ENCODE data around the gene TTC23L.

GRCh38 chr5:34927785-34928184, 88.8 kb downstream of the TTC23L start:
- no peak for TF ChIP-seq POLR2A (IDR thresholded peaks at IDR 0.05; ENCODE audit: low read length)
- TF ChIP-seq CTCF (IDR thresholded peaks at IDR 0.05), result no peak
- TF ChIP-seq SMC3 (IDR thresholded peaks at IDR 0.05), result no peak
- TF ChIP-seq RAD21 (conservative IDR thresholded peaks at IDR 0.05 in 1 of 2, IDR thresholded peaks at IDR 0.05 in 1 of 2), result no peak
- TF ChIP-seq ESRRA (IDR thresholded peaks at IDR 0.05; ENCODE audit: borderline replicate concordance, low read length), result no peak
- no peak for TF ChIP-seq EP300 (IDR thresholded peaks at IDR 0.05)
- no peak for TF ChIP-seq RFX5 (IDR thresholded peaks at IDR 0.05)
- no peak for TF ChIP-seq MYC (IDR thresholded peaks at IDR 0.05; ENCODE audit: borderline replicate concordance, low read length)
- TF ChIP-seq MAZ (IDR thresholded peaks at IDR 0.05; ENCODE audit: borderline replicate concordance, low read depth, low read length), result no peak
- no peak for TF ChIP-seq KDM1A (IDR thresholded peaks at IDR 0.05; ENCODE audit: low read depth)
- no peak for TF ChIP-seq POLR2AphosphoS2 (conservative IDR thresholded peaks at IDR 0.05; ENCODE audit: low read length)
- no peak for TF ChIP-seq TP53 (CRISPR knock-in tag; IDR thresholded peaks at IDR 0.05)
